ENCODE measurements around the gene ZMYND8.

The ZMYND8 gene

DNA sequence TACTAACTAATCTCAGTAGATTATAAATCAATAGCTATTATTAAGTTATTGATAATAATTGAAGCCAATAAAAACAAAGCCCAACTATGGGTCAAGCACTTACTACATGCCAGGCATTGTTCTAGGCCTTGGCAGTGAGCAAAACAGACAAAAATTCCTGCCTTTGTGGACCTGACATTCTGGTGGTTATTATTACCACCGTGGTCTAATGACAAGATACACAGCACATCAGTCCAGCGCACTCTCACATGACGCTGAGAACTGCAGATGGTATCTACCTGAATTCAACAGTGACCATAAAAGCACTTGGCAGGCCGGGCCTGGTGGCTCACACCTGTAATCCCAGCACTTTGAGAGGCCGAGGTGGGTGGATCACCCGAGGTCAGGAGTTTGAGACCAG is 121.4 kb downstream of the ZMYND8 start:
- no peak for ATAC-seq (ENCODE audit: insufficient read depth, low read depth)
- Histone ChIP-seq H3K27ac (ENCODE audit: low read length) (no peak overlapping the region), H3K4me1 (ENCODE audit: insufficient read depth, low read length) (no peaks in the 10 kb centered on the region), H3K27me3 (ENCODE audit: insufficient read depth, low read length, poor library complexity) (no peaks in the 10 kb centered on the region), H3K79me2 (ENCODE audit: insufficient read depth, low read length) (no peaks in the 10 kb centered on the region), H2AFZ (ENCODE audit: low read depth, low read length) (no peak overlapping the region), H4K20me1 (ENCODE audit: insufficient read depth, low read length) (peaks cover 11% of the 10 kb centered on the region; the same call in 1 of the 2 replicates), H3K9me3 (ENCODE audit: insufficient read depth, low read length, severe bottlenecking) (no peaks in the 10 kb centered on the region), H3K36me3 (ENCODE audit: insufficient read depth, low read length) (peaks cover 94% of the 10 kb centered on the region), H3K4me2 (ENCODE audit: insufficient read depth, low read length) (no peak overlapping the region), H3K9ac (ENCODE audit: low read depth, low read length) (no peak overlapping the region), H3K4me3 (ENCODE audit: low read depth in 1 of 2, low read length in 2 of 2) (no peak overlapping the region)
- no peak for DNase-seq
- TF ChIP-seq, protein P1, sequence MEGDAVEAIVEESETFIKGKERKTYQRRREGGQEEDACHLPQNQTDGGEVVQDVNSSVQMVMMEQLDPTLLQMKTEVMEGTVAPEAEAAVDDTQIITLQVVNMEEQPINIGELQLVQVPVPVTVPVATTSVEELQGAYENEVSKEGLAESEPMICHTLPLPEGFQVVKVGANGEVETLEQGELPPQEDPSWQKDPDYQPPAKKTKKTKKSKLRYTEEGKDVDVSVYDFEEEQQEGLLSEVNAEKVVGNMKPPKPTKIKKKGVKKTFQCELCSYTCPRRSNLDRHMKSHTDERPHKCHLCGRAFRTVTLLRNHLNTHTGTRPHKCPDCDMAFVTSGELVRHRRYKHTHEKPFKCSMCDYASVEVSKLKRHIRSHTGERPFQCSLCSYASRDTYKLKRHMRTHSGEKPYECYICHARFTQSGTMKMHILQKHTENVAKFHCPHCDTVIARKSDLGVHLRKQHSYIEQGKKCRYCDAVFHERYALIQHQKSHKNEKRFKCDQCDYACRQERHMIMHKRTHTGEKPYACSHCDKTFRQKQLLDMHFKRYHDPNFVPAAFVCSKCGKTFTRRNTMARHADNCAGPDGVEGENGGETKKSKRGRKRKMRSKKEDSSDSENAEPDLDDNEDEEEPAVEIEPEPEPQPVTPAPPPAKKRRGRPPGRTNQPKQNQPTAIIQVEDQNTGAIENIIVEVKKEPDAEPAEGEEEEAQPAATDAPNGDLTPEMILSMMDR (IDR thresholded peaks at IDR 0.05; ENCODE audit: borderline replicate concordance, extremely low read depth, low read length, poor library complexity, severe bottlenecking): no peak
- TF ChIP-seq EZH2 (IDR thresholded peaks at IDR 0.05; ENCODE audit: borderline replicate concordance, low read depth, low read length, severe bottlenecking): no peak

DNA sequence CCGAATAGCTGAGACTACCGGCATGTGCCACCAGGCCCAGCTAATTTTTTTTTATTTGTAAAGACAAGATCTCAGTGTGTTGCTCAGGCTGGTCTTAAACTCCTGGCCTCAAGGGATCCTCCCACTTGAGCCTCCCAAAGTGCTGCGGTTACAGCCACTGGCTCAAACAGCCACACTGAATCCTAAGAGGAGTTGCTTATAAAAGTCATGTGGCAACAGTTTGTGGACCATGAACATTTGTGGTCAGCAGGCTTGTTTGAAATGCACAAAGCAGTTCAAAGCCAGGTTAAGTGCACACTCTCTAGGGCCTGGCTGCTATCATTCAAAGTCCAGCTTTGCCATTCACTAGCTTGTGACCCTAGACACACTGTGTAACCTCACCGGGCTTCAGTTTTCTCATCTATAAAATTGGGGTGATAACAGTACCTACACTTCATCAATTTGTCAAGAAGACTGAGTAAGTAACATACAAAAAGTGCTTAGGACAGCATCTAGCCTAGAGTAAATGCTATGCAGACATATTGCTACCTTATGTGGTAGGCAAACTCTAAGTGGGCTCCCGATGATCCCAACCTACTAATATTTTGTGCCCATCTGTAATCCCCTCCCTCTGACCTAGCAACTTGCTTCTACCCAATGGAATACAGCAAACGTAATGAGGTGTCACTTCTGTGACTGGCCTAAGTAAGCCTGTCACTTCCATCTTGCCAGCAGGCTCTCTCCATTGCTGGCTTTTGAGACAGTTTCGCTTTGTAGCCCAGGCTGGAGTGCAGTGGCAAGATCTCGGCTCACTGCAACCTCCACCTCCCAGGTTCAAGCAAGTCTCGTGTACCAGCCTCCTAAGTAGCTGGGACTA is 122.9 kb downstream of the ZMYND8 start:
- no peak overlapping the region for H3K9ac ChIP-seq (ENCODE audit: low read depth, low read length)
- H3K79me2 ChIP-seq (ENCODE audit: insufficient read depth, low read length): no peaks in the 10 kb centered on the region
- DNase-seq: no peak
- peaks cover 7% of the 10 kb centered on the region; the same call in 1 of the 2 replicates for H4K20me1 ChIP-seq (ENCODE audit: insufficient read depth, low read length)
- no peak overlapping the region for H2AFZ ChIP-seq (ENCODE audit: low read depth, low read length)
- no peaks in the 10 kb centered on the region for H3K4me1 ChIP-seq (ENCODE audit: insufficient read depth, low read length)
- no peak for ATAC-seq (ENCODE audit: insufficient read depth, low read depth)
- no peak overlapping the region for H3K4me3 ChIP-seq (ENCODE audit: low read depth in 1 of 2, low read length in 2 of 2)
- no peak overlapping the region for H3K4me2 ChIP-seq (ENCODE audit: insufficient read depth, low read length)
- H3K27me3 ChIP-seq (ENCODE audit: insufficient read depth, low read length, poor library complexity): no peaks in the 10 kb centered on the region
- peaks cover 95% of the 10 kb centered on the region for H3K36me3 ChIP-seq (ENCODE audit: insufficient read depth, low read length)
- no peak overlapping the region for H3K27ac ChIP-seq (ENCODE audit: low read length)
- H3K9me3 ChIP-seq (ENCODE audit: insufficient read depth, low read length, severe bottlenecking): no peaks in the 10 kb centered on the region
- TF ChIP-seq EZH2 (IDR thresholded peaks at IDR 0.05; ENCODE audit: borderline replicate concordance, low read depth, low read length, severe bottlenecking): no peak
- TF ChIP-seq, protein P1 (IDR thresholded peaks at IDR 0.05; ENCODE audit: borderline replicate concordance, extremely low read depth, low read length, poor library complexity, severe bottlenecking): no peak

DNA sequence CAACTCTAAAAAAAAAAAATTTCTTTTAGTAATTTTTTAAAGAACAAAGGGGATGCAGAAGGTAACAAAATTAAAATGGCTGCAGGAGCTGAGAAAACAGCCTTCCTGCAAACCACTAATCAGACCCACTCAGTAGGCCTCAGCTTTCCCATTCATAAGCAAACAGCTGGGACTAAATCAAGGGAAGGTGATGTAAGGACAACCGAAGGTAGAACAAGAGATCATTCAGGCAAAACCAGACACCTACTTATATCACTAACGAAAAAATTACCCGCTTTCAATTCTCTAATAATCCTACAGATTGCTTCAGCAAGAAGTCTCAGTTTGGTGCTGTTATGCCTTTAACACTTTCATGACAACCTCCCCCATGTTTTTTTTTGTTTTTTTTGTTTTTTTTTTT is 124.0 kb downstream of the ZMYND8 start:
- H3K4me3 ChIP-seq (ENCODE audit: low read depth in 1 of 2, low read length in 2 of 2): no peak overlapping the region
- no peak overlapping the region for H2AFZ ChIP-seq (ENCODE audit: low read depth, low read length)
- ATAC-seq (ENCODE audit: insufficient read depth, low read depth): no peak
- no peaks in the 10 kb centered on the region for H3K9me3 ChIP-seq (ENCODE audit: insufficient read depth, low read length, severe bottlenecking)
- TF ChIP-seq, protein P1 (IDR thresholded peaks at IDR 0.05; ENCODE audit: borderline replicate concordance, extremely low read depth, low read length, poor library complexity, severe bottlenecking): no peak
- no peak for TF ChIP-seq EZH2 (IDR thresholded peaks at IDR 0.05; ENCODE audit: borderline replicate concordance, low read depth, low read length, severe bottlenecking)
- no peaks in the 10 kb centered on the region for H3K4me1 ChIP-seq (ENCODE audit: insufficient read depth, low read length)
- H3K4me2 ChIP-seq (ENCODE audit: insufficient read depth, low read length): no peak overlapping the region
- H4K20me1 ChIP-seq (ENCODE audit: insufficient read depth, low read length): peaks cover 7% of the 10 kb centered on the region; the same call in 1 of the 2 replicates
- no peak for DNase-seq
- H3K27me3 ChIP-seq (ENCODE audit: insufficient read depth, low read length, poor library complexity): no peaks in the 10 kb centered on the region
- H3K36me3 ChIP-seq (ENCODE audit: insufficient read depth, low read length): peaks cover 93% of the 10 kb centered on the region
- no peak overlapping the region for H3K27ac ChIP-seq (ENCODE audit: low read length)
- H3K79me2 ChIP-seq (ENCODE audit: insufficient read depth, low read length): no peaks in the 10 kb centered on the region
- H3K9ac ChIP-seq (ENCODE audit: low read depth, low read length): no peak overlapping the region

All from DND-41 (cell line).